Fibroblast of skin of back (primary cell): ENCODE results near the gene ROBO2.

Experiments used
- DNase-seq: peaks from one replicate; pipeline ENCODE4 v3.0.0-alpha.2; 2013

The ROBO2 gene

GRCh38 chr3:77122652-77123051 is 82.8 kb downstream of the ROBO2 start:
- DNase-seq, result no peak

- no peak for DNase-seq
These were observed 86.1 kb downstream of the ROBO2 start for GRCh38 chr3:77125966-77126365.

GRCh38 chr3:77134769-77135168 is 94.9 kb downstream of the ROBO2 start:
- no peak for DNase-seq

GRCh38 chr3:77137559-77137958 is 97.7 kb downstream of the ROBO2 start:
- no peak for DNase-seq

GRCh38 chr3:77139624-77140023 is 99.7 kb downstream of the ROBO2 start:
- DNase-seq, result no peak

- no peak for DNase-seq
These were observed 101.5 kb downstream of the ROBO2 start for GRCh38 chr3:77141423-77141822.

GRCh38 chr3:77142578-77142977 is 102.7 kb downstream of the ROBO2 start:
- no peak for DNase-seq

- no peak for DNase-seq
These were observed 106.1 kb downstream of the ROBO2 start for GRCh38 chr3:77146004-77146403.

- DNase-seq, result peak; percentile 24
These were observed 108.1 kb downstream of the ROBO2 start for GRCh38 chr3:77147836-77148578.

- DNase-seq, result no peak
These were observed 109.5 kb downstream of the ROBO2 start for GRCh38 chr3:77149382-77149781.

- no peak for DNase-seq
These were observed 110.1 kb downstream of the ROBO2 start for GRCh38 chr3:77150028-77150427.

GRCh38 chr3:77150759-77151158 is 110.9 kb downstream of the ROBO2 start:
- DNase-seq, result no peak

- no peak for DNase-seq
These were observed 119.1 kb downstream of the ROBO2 start for GRCh38 chr3:77158730-77159581.

GRCh38 chr3:77160931-77161497 is 121.1 kb downstream of the ROBO2 start:
- no peak for DNase-seq

- no peak for DNase-seq
These were observed 129.9 kb downstream of the ROBO2 start for GRCh38 chr3:77169823-77170222.

- DNase-seq, result no peak
These were observed 131.1 kb downstream of the ROBO2 start for GRCh38 chr3:77171026-77171425.

- DNase-seq, result no peak
These were observed 139.9 kb downstream of the ROBO2 start for GRCh38 chr3:77179762-77180161.

GRCh38 chr3:77182341-77182740 is 142.4 kb downstream of the ROBO2 start:
- no peak for DNase-seq

- no peak for DNase-seq
These were observed 146.4 kb downstream of the ROBO2 start for GRCh38 chr3:77186319-77186718.

GRCh38 chr3:77186728-77187127 is 146.8 kb downstream of the ROBO2 start:
- peak; percentile 15 for DNase-seq

- no peak for DNase-seq
These were observed 148.3 kb downstream of the ROBO2 start for GRCh38 chr3:77188210-77188609.

- no peak for DNase-seq
These were observed 149.4 kb downstream of the ROBO2 start for GRCh38 chr3:77189258-77189657.

GRCh38 chr3:77189684-77190083 is 149.8 kb downstream of the ROBO2 start:
- no peak for DNase-seq

- no peak for DNase-seq
These were observed 150.5 kb downstream of the ROBO2 start for GRCh38 chr3:77190374-77190773.
